ENCODE measurements around the gene KLHL13. TPM values are rescaled to one million over a fixed set of nuclear protein-coding genes. Genes with fewer than 3 reads are reported as not detected.

KLHL13 gene
- total RNA-seq, 1 donor: 13.8 TPM

DNA sequence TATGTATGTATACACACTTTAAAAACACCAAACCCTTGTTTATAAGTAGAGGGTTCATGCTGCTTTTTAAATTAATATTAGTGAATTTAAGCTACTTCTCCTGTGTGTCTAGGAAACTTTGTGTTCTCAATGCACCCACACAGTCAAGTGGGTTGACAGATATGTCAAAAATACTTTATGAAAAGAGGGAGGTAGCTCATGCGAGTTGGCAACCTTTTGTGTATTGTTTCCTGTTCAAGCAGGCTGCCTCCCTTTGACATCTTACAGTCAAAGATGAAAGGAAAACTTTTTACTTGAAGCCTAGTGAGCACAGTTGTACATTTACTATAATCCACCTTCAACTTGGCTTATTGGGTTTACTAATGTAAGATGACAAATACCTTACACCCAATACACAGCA lies 218.4 kb downstream of the KLHL13 start:
- Histone ChIP-seq H3K79me2 (ENCODE audit: insufficient read depth, low read length) (no peaks in the 10 kb centered on the region), H2AFZ (ENCODE audit: low read length) (no peak overlapping the region), H3K27ac (ENCODE audit: low read depth, low read length) (no peak overlapping the region), H3K36me3 (ENCODE audit: insufficient read depth, low read length) (no peaks in the 10 kb centered on the region), H3K9me3 (ENCODE audit: low read depth, low read length) (no peaks in the 10 kb centered on the region), H3K27me3 (ENCODE audit: insufficient read depth, low read length) (no peaks in the 10 kb centered on the region), H3K4me1 (ENCODE audit: insufficient read depth, low read length) (no peaks in the 10 kb centered on the region), H3K4me2 (ENCODE audit: insufficient read depth, low read length) (no peak overlapping the region), H3K4me3 (ENCODE audit: insufficient read depth, low read length) (no peak overlapping the region), H4K20me1 (ENCODE audit: insufficient read depth, low read length) (no peaks in the 10 kb centered on the region)
- no peak for DNase-seq (ENCODE audit: insufficient read length, low spot score, missing footprints)
- TF ChIP-seq, protein P1, sequence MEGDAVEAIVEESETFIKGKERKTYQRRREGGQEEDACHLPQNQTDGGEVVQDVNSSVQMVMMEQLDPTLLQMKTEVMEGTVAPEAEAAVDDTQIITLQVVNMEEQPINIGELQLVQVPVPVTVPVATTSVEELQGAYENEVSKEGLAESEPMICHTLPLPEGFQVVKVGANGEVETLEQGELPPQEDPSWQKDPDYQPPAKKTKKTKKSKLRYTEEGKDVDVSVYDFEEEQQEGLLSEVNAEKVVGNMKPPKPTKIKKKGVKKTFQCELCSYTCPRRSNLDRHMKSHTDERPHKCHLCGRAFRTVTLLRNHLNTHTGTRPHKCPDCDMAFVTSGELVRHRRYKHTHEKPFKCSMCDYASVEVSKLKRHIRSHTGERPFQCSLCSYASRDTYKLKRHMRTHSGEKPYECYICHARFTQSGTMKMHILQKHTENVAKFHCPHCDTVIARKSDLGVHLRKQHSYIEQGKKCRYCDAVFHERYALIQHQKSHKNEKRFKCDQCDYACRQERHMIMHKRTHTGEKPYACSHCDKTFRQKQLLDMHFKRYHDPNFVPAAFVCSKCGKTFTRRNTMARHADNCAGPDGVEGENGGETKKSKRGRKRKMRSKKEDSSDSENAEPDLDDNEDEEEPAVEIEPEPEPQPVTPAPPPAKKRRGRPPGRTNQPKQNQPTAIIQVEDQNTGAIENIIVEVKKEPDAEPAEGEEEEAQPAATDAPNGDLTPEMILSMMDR (IDR thresholded peaks at IDR 0.05; ENCODE audit: extremely low read depth, low read depth, low read length): no peak

DNA sequence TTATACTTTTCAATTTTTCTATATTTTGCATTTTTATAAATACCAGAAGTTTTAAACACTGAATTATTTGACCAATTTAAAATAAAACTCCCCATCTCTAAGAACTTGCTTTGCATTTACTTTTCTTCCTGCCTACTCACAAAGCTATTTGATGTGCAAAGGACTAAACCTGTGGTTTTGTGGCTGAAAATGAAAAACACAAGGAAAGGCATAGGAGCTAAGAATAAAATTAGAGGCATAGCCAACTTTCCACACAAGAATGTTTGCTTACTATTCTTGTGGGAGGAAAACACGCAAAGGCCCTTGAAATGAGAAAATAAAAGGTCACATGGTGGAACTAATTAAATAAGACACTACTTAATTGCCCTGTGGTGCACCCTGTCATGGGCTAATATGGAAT lies 221.2 kb downstream of the KLHL13 start:
- no peaks in the 10 kb centered on the region for H3K36me3 ChIP-seq (ENCODE audit: insufficient read depth, low read length)
- no peak overlapping the region for H2AFZ ChIP-seq (ENCODE audit: low read length)
- H3K27me3 ChIP-seq (ENCODE audit: insufficient read depth, low read length): no peaks in the 10 kb centered on the region
- H3K4me2 ChIP-seq (ENCODE audit: insufficient read depth, low read length): no peak overlapping the region
- TF ChIP-seq, protein P1 (IDR thresholded peaks at IDR 0.05; ENCODE audit: extremely low read depth, low read depth, low read length): no peak
- no peaks in the 10 kb centered on the region for H4K20me1 ChIP-seq (ENCODE audit: insufficient read depth, low read length)
- no peak for DNase-seq (ENCODE audit: insufficient read length, low spot score, missing footprints)
- no peaks in the 10 kb centered on the region for H3K4me1 ChIP-seq (ENCODE audit: insufficient read depth, low read length)
- no peaks in the 10 kb centered on the region for H3K79me2 ChIP-seq (ENCODE audit: insufficient read depth, low read length)
- H3K4me3 ChIP-seq (ENCODE audit: insufficient read depth, low read length): no peak overlapping the region
- H3K9me3 ChIP-seq (ENCODE audit: low read depth, low read length): no peaks in the 10 kb centered on the region
- no peak overlapping the region for H3K27ac ChIP-seq (ENCODE audit: low read depth, low read length)

DNA sequence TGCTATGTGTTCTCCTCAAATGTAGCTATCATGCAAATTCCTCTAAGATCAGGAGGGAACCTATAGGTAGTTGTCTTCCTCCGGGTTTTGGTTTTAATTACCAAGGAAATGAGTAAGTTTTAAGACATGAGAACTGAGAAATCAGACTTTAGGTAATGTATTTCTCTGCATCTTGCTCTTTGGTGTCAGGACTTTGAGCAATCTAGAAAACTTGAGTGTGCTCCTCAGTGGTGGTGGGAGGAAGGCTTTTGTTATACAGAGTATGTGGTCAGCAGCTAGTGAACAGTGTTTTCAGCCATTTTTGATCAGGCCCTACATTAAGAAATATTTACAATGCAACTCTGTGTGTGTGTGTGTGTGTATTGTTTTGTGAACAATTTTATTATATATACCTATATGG lies 224.1 kb downstream of the KLHL13 start:
- no peaks in the 10 kb centered on the region for H4K20me1 ChIP-seq (ENCODE audit: insufficient read depth, low read length)
- TF ChIP-seq, protein P1 (IDR thresholded peaks at IDR 0.05; ENCODE audit: extremely low read depth, low read depth, low read length): no peak
- H3K36me3 ChIP-seq (ENCODE audit: insufficient read depth, low read length): no peaks in the 10 kb centered on the region
- no peak overlapping the region for H3K4me3 ChIP-seq (ENCODE audit: insufficient read depth, low read length)
- H3K79me2 ChIP-seq (ENCODE audit: insufficient read depth, low read length): no peaks in the 10 kb centered on the region
- no peak overlapping the region for H3K27ac ChIP-seq (ENCODE audit: low read depth, low read length)
- no peak for DNase-seq (ENCODE audit: insufficient read length, low spot score, missing footprints)
- no peak overlapping the region for H3K4me2 ChIP-seq (ENCODE audit: insufficient read depth, low read length)
- no peaks in the 10 kb centered on the region for H3K9me3 ChIP-seq (ENCODE audit: low read depth, low read length)
- H3K4me1 ChIP-seq (ENCODE audit: insufficient read depth, low read length): no peaks in the 10 kb centered on the region
- no peak overlapping the region for H2AFZ ChIP-seq (ENCODE audit: low read length)
- H3K27me3 ChIP-seq (ENCODE audit: insufficient read depth, low read length): no peaks in the 10 kb centered on the region

DNA sequence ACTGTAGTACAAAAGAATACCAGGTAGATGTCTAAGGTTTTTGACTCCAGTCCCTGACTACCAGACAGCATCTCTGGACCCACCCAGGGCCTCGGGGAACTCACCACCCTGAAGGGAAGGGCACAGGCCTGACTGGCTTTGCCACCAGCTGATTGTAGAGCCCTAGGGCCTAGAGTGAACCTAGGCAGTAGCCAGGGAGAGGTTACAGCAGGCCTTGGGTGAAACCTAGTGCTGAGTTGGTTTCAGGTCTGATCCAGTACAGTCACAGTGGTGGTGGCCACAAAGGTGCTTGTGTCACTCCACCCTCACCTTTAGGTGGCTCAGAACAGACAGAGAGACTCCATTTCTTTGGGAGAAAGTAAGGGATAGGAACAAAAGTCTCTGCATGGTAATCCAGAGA lies 244.8 kb downstream of the KLHL13 start:
- Histone ChIP-seq H3K27ac (ENCODE audit: low read depth, low read length) (no peak overlapping the region), H2AFZ (ENCODE audit: low read length) (no peak overlapping the region), H3K4me3 (ENCODE audit: insufficient read depth, low read length) (no peak overlapping the region), H3K27me3 (ENCODE audit: insufficient read depth, low read length) (no peaks in the 10 kb centered on the region), H3K79me2 (ENCODE audit: insufficient read depth, low read length) (no peaks in the 10 kb centered on the region), H3K4me1 (ENCODE audit: insufficient read depth, low read length) (no peaks in the 10 kb centered on the region), H3K36me3 (ENCODE audit: insufficient read depth, low read length) (no peaks in the 10 kb centered on the region), H4K20me1 (ENCODE audit: insufficient read depth, low read length) (no peaks in the 10 kb centered on the region), H3K4me2 (ENCODE audit: insufficient read depth, low read length) (no peak overlapping the region), H3K9me3 (ENCODE audit: low read depth, low read length) (no peaks in the 10 kb centered on the region)
- DNase-seq (ENCODE audit: insufficient read length, low spot score, missing footprints): no peak
- TF ChIP-seq, protein P1 (IDR thresholded peaks at IDR 0.05; ENCODE audit: extremely low read depth, low read depth, low read length): no peak

All from osteoblast (primary cell).